Breast epithelium (tissue), 3 donors: ENCODE results near the gene ADPRHL1.
"Not testable (repeated sequence)": the region's sequence is repeated elsewhere in the genome, so short reads cannot be mapped to it uniquely, and the experiment has no call there.

ENCODE experiments used
- POLR2AphosphoS5 ChIP-seq, 3 donors: sonication (generic); formaldehyde crosslinking; IDR thresholded peaks; one replicate each; pipeline ENCODE4 v1.6.1; 2017; ENCODE audit warnings: antibody characterized with exemption in 3 of 3
- TF ChIP-seq, protein P1 (sequence below), 3 donors: fragments of 450-650 bp; IDR thresholded peaks; one replicate each; pipeline ENCODE4 v1.5.1; 2016 to 2017; ENCODE audit warnings: antibody characterized with exemption in 3 of 3, mild to moderate bottlenecking in 3 of 3, moderate library complexity in 3 of 3

DNA sequence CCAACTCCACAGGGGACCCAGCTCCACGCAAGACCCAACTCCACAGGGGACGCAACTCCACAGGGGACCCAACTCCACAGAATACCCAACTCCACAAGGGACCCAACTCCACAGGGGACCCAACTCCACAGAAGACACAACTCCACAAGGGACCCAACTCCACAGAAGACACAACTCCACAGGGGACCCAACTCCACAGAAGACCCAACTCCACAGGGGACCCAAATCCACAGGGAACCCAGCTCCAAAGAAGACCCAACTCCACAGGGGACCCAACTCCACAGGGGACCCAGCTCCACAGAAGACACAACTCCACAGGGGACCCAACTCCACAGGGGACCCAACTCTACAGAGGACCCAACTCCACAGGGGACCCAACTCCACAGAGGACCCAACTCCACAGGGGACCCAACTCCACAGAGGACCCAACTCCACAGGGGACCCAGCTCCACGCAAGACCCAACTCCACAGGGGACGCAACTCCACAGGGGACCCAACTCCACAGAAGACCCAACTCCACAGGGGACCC lies 17.4 kb upstream of the ADPRHL1 start:
- TF ChIP-seq POLR2AphosphoS5 (IDR thresholded peaks at IDR 0.05) = not testable (repeated sequence)
- TF ChIP-seq, protein P1, sequence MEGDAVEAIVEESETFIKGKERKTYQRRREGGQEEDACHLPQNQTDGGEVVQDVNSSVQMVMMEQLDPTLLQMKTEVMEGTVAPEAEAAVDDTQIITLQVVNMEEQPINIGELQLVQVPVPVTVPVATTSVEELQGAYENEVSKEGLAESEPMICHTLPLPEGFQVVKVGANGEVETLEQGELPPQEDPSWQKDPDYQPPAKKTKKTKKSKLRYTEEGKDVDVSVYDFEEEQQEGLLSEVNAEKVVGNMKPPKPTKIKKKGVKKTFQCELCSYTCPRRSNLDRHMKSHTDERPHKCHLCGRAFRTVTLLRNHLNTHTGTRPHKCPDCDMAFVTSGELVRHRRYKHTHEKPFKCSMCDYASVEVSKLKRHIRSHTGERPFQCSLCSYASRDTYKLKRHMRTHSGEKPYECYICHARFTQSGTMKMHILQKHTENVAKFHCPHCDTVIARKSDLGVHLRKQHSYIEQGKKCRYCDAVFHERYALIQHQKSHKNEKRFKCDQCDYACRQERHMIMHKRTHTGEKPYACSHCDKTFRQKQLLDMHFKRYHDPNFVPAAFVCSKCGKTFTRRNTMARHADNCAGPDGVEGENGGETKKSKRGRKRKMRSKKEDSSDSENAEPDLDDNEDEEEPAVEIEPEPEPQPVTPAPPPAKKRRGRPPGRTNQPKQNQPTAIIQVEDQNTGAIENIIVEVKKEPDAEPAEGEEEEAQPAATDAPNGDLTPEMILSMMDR (IDR thresholded peaks at IDR 0.05) = not testable (repeated sequence)
